Measurements from ENCODE around the gene TMEM179B.

- TF ChIP-seq CTCF (optimal IDR thresholded peaks at IDR 0.05 in 1 of 3, IDR thresholded peaks at IDR 0.05 in 1 of 3, conservative IDR thresholded peaks at IDR 0.05 in 1 of 3; ENCODE audit: extremely low read depth in 1 of 3, insufficient read depth in 2 of 3, low read length in 3 of 3) = no peak
- no peak for TF ChIP-seq EZH2 (IDR thresholded peaks at IDR 0.05; ENCODE audit: low read length)
Observed at GRCh38 chr11:62830904-62831519, 43.8 kb downstream of the TMEM179B start.
